ENCODE data around the gene CD59. TPM values are rescaled to one million over a fixed set of nuclear protein-coding genes. Genes with fewer than 3 reads are reported as not detected.

Gene CD59
- total and polyA plus RNA-seq, 10 of the 15 experiments (the other 5 are each of a cell fraction or from before 2014, with no cell fraction given) = 55.5 to 256 (median 181) TPM

DNA sequence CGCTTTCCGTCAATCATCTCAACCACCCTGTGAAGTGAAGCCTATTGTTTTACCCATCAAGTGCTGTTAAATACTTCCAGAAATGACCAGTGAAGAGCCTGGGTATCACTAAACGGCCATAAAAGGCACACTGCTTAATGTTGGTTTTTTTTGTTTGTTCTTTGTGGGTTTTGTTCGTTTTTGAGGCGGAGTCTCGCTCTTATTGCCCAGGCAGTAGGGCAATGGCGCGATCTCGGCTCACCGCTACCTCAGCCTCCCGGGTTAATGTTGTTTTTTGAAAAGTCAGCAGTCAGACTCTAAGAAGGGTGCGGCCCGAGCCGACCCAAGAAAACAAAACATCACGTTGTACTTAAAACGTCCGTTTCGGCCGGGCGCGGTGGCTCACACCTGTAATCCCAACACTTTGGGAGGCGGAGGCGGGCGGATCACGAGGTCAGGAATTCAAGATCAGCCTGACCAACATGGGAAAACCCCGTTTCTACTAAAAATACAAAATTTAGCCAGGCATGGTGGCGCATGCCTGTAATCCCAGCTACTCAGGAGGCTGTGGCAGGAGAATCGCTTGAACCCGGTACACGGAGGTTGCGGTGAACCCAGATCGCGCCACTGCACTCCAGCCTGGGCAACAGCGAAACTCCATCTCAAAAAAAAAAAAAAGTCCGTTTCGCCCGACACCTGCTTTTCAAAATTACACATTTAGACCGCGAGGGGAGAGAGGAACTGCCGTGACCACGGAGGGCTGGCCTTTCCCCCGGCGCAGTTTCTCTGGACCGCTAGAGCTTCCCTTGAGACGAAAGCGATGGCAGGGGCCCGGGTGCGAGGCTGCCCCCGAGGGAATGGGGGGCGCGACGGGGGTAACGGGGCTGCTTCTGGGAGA, 714 bp downstream of the CD59 start (continued):
- TF ChIP-seq, protein P1, sequence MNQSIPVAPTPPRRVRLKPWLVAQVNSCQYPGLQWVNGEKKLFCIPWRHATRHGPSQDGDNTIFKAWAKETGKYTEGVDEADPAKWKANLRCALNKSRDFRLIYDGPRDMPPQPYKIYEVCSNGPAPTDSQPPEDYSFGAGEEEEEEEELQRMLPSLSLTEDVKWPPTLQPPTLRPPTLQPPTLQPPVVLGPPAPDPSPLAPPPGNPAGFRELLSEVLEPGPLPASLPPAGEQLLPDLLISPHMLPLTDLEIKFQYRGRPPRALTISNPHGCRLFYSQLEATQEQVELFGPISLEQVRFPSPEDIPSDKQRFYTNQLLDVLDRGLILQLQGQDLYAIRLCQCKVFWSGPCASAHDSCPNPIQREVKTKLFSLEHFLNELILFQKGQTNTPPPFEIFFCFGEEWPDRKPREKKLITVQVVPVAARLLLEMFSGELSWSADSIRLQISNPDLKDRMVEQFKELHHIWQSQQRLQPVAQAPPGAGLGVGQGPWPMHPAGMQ (IDR thresholded peaks at IDR 0.05; ENCODE audit: borderline replicate concordance) = no peak
- TF ChIP-seq NFIC (IDR thresholded peaks at IDR 0.05; ENCODE audit: low read depth, low read length) (peak; percentile 61; the same call in 1 of the 2 replicates), BRCA1 (IDR thresholded peaks at IDR 0.05; ENCODE audit: low read depth, low read length) (no peak), ASH2L (IDR thresholded peaks at IDR 0.05; ENCODE audit: borderline replicate concordance, low read depth) (no peak), EZH2 (IDR thresholded peaks at IDR 0.05; ENCODE audit: borderline replicate concordance, control insufficient read depth, low read depth, low read length) (no peak), SMC3 (IDR thresholded peaks at IDR 0.05; ENCODE audit: borderline replicate concordance, low read length) (no peak), EGR1 (IDR thresholded peaks at IDR 0.05; ENCODE audit: borderline replicate concordance in 1 of 2, low read depth in 2 of 2, low read length in 2 of 2) (no peak), POLR2AphosphoS2 (IDR thresholded peaks at IDR 0.05; ENCODE audit: low read depth, low read length) (no peak), SRF (IDR thresholded peaks at IDR 0.05; ENCODE audit: low read depth in 2 of 2, low read length in 2 of 2) (no peak), BMI1 (IDR thresholded peaks at IDR 0.05; ENCODE audit: borderline replicate concordance) (no peak), HDAC2 (IDR thresholded peaks at IDR 0.05) (no peak), SP1 (IDR thresholded peaks at IDR 0.05; ENCODE audit: low read depth, low read length) (no peak), ZNF687 (IDR thresholded peaks at IDR 0.05) (no peak), ESRRA (IDR thresholded peaks at IDR 0.05; ENCODE audit: low read length) (no peak), GATAD2B (conservative IDR thresholded peaks at IDR 0.05; ENCODE audit: low read depth) (no peak), SMAD5 (IDR thresholded peaks at IDR 0.05; ENCODE audit: low read depth) (no peak), CHD2 (IDR thresholded peaks at IDR 0.05; ENCODE audit: borderline replicate concordance, low read depth, low read length) (no peak), RAD21 (IDR thresholded peaks at IDR 0.05; ENCODE audit: insufficient read depth, low read depth, low read length) (no peak), FOS (IDR thresholded peaks at IDR 0.05; ENCODE audit: borderline replicate concordance, extremely low read depth, insufficient read length) (no peak), USF2 (IDR thresholded peaks at IDR 0.05; ENCODE audit: borderline replicate concordance, low read depth, low read length) (no peak), CREM (IDR thresholded peaks at IDR 0.05; ENCODE audit: low read depth) (peak; percentile 37; the same call in 1 of the 2 replicates)
- TF ChIP-seq, protein P2, sequence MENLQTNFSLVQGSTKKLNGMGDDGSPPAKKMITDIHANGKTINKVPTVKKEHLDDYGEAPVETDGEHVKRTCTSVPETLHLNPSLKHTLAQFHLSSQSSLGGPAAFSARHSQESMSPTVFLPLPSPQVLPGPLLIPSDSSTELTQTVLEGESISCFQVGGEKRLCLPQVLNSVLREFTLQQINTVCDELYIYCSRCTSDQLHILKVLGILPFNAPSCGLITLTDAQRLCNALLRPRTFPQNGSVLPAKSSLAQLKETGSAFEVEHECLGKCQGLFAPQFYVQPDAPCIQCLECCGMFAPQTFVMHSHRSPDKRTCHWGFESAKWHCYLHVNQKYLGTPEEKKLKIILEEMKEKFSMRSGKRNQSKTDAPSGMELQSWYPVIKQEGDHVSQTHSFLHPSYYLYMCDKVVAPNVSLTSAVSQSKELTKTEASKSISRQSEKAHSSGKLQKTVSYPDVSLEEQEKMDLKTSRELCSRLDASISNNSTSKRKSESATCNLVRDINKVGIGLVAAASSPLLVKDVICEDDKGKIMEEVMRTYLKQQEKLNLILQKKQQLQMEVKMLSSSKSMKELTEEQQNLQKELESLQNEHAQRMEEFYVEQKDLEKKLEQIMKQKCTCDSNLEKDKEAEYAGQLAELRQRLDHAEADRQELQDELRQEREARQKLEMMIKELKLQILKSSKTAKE (IDR thresholded peaks at IDR 0.05; ENCODE audit: low read depth, poor library complexity, severe bottlenecking) = no peak
